GM23338 (cell line): ENCODE measurements around the gene PNMA8B.

Experiments
- CTCF ChIP-seq, 2 experiments: fragments of 200-600 bp in 1 of 2; sonication (generic) in 1 of 2; conservative IDR thresholded peaks; 2 replicates each; pipeline versions ENCODE4 v1.5.1 to v1.6.1; 2016 to 2017; ENCODE audit warnings: antibody characterized with exemption in 2 of 2, low read depth in 2 of 2, mild to moderate bottlenecking in 2 of 2, moderate library complexity in 1 of 2
- REST ChIP-seq: IDR thresholded peaks from one replicate; pipeline ENCODE4 v1.6.1; 2018; ENCODE audit warnings: antibody characterized with exemption; ENCODE audit not compliant: unreplicated experiment

GRCh38 chr19:46492841-46493235, 2.8 kb downstream of the PNMA8B start:
- TF ChIP-seq CTCF (conservative IDR thresholded peaks at IDR 0.05; ENCODE audit: low read depth in 2 of 2) (no peak), REST (no peak)
